A549 (cell line): ENCODE data around the gene MPPED2. TPM values are rescaled to one million over a fixed set of nuclear protein-coding genes. Genes with fewer than 3 reads are reported as not detected.

ENCODE experiments used
- ATAC-seq, 2 experiments: fragments of 200-7000 bp in 1 of 2; fragments of >200 bp in 1 of 2; cut with Nextera tagmentation in 1 of 2; cut with Tn5 transposase in 1 of 2; 3 replicates each; pipeline versions ENCODE4 v1.8.0 to v1.9.1; 2018 to 2020; ENCODE audit warnings: mild to moderate bottlenecking in 1 of 2, moderate library complexity in 1 of 2
- CTCF ChIA-PET: fragments of 300-600 bp; sonication (Branson Sonifier 250); formaldehyde crosslinking; extraction: SDS; loops from one replicate; lab custom pipeline; 2021; ENCODE audit warnings: antibody characterized with exemption, inconsistent platforms; lab: Yijun Ruan, JAX
- POLR2A ChIA-PET: fragments of 350-600 bp; formaldehyde crosslinking; extraction: SDS; loops from one replicate; lab custom pipeline; 2021; ENCODE audit warnings: antibody characterized with exemption, inconsistent platforms; lab: Yijun Ruan, JAX
- DNase-seq, 2 experiments: peaks; one replicate each; pipeline versions ENCODE4 v3.0.0 to v3.0.0-alpha.2; 2011 to 2016; ENCODE audit warnings: low read depth in 1 of 2, low spot score in 1 of 2
- FAIRE-seq: peaks from 2 replicates; lab custom pipeline; 2011; peaks lifted over from hg19 to GRCh38; lab: Jason Lieb, UNC
- H3K27ac ChIP-seq, 2 experiments: fragments of >200 bp; sonication (Bioruptor Twin); formaldehyde crosslinking; 3 replicates each; pipeline ENCODE4 v1.5.1; 2016 to 2017
- H3K4me1 ChIP-seq: fragments of >200 bp; sonication (Bioruptor Twin); formaldehyde crosslinking; 3 replicates; pipeline ENCODE4 v1.6.1; 2016
- H3K4me2 ChIP-seq: fragments of >200 bp; sonication (Bioruptor Twin); formaldehyde crosslinking; 3 replicates; pipeline ENCODE4 v1.6.1; 2016
- H3K4me3 ChIP-seq: fragments of >200 bp; sonication (Bioruptor Twin); formaldehyde crosslinking; 3 replicates; pipeline ENCODE4 v1.5.1; 2016
- H3K9me3 ChIP-seq: fragments of >200 bp; sonication (Bioruptor Twin); formaldehyde crosslinking; 3 replicates; pipeline ENCODE4 v1.6.1; 2016
- BCL3 ChIP-seq: fragments of >200 bp; sonication (Bioruptor Twin); formaldehyde crosslinking; IDR thresholded peaks from 3 replicates; pipeline ENCODE4 v1.6.1; 2016
- BHLHE40 ChIP-seq: IDR thresholded peaks from 2 replicates; pipeline ENCODE4 v1.6.1; 2012; ENCODE audit warnings: low read depth, low read length, inconsistent platforms
- CHD2 ChIP-seq: fragments of 150-350 bp; IDR thresholded peaks from 2 replicates; pipeline ENCODE4 v1.6.1; 2014; ENCODE audit warnings: low read length; ENCODE audit not compliant: partially characterized antibody
- CHD4 ChIP-seq: fragments of 200-600 bp; sonication (generic); IDR thresholded peaks from 2 replicates; pipeline ENCODE4 v1.6.1; 2016; ENCODE audit warnings: antibody characterized with exemption, mild to moderate bottlenecking, borderline replicate concordance
- FOSL2 ChIP-seq, 2 experiments: fragments of 450-650 bp in 1 of 2; fragments of >200 bp in 1 of 2; sonication (Bioruptor Twin) in 1 of 2; formaldehyde crosslinking; IDR thresholded peaks; 2 replicates each; pipeline versions ENCODE4 v1.5.0 to v1.6.1; 2016 to 2020; ENCODE audit warnings: mild to moderate bottlenecking in 1 of 2, moderate library complexity in 1 of 2
- FOXS1 ChIP-seq: fragments of 250-450 bp; sonication (Bioruptor Pico); IDR thresholded peaks from 2 replicates; pipeline ENCODE4 v1.5.0; 2020; ENCODE audit warnings: mild to moderate bottlenecking, moderate library complexity
- HMGXB4 ChIP-seq: fragments of 250-450 bp; sonication (Bioruptor Pico); IDR thresholded peaks from 2 replicates; pipeline ENCODE4 v1.5.0; 2021; ENCODE audit warnings: mild to moderate bottlenecking, moderate library complexity, borderline replicate concordance
- MYC ChIP-seq: IDR thresholded peaks from 2 replicates; pipeline ENCODE4 v1.6.1; 2012; ENCODE audit warnings: mild to moderate bottlenecking, inconsistent platforms, low read length, improper control_type of control experiment, borderline replicate concordance
- NFE2L2 ChIP-seq: fragments of 150-350 bp; conservative IDR thresholded peaks from 2 replicates; pipeline ENCODE4 v1.6.1; 2014; ENCODE audit warnings: low read length
- POLR2A ChIP-seq: IDR thresholded peaks from 2 replicates; pipeline ENCODE4 v1.6.1; 2012; ENCODE audit warnings: mild to moderate bottlenecking, low read length
- RARB ChIP-seq: fragments of 250-450 bp; sonication (Bioruptor Pico); IDR thresholded peaks from 2 replicates; pipeline ENCODE4 v1.8.0; 2021; ENCODE audit warnings: mild to moderate bottlenecking, moderate library complexity
- RNF2 ChIP-seq: fragments of 200-600 bp; sonication (generic); IDR thresholded peaks from 2 replicates; pipeline ENCODE4 v1.6.1; 2016; ENCODE audit warnings: low read depth, mild to moderate bottlenecking, antibody characterized with exemption, moderate library complexity, borderline replicate concordance
- TFCP2L1 ChIP-seq: fragments of 250-450 bp; sonication (Bioruptor Pico); IDR thresholded peaks from 2 replicates; pipeline ENCODE4 v1.5.0; 2021; ENCODE audit warnings: mild to moderate bottlenecking
- TP53 ChIP-seq: fragments of 250-450 bp; sonication (Bioruptor Pico); IDR thresholded peaks from 2 replicates; pipeline ENCODE4 v1.5.0; 2021; ENCODE audit warnings: mild to moderate bottlenecking, moderate library complexity
- ZC3H11A ChIP-seq: fragments of 450-650 bp; IDR thresholded peaks from 2 replicates; pipeline ENCODE4 v1.6.1; 2014; ENCODE audit warnings: antibody characterized with exemption, mild to moderate bottlenecking
- ZSCAN20 ChIP-seq: fragments of 250-450 bp; sonication (Bioruptor Pico); IDR thresholded peaks from 2 replicates; pipeline ENCODE4 v1.8.0; 2022; ENCODE audit warnings: mild to moderate bottlenecking, moderate library complexity
- WGBS: methylation state at CpG from one replicate; pipeline ENCODE4 v1.1.6; 2017; ENCODE audit errors: missing lambda C conversion rate; 5-methylcytosine and 5-hydroxymethylcytosine counted together
- polyA plus RNA-seq, 4 experiments: library from polyadenylated mRNA; depleted of rRNA in 3 of 4; stranded (reverse); fragments of >200 nt; fragmentation: RNase III in 1 of 4; extraction: RNeasy Plus Mini Kit Qiagen cat#74134 plus additional on column Dnase treatment in 1 of 4; gene quantifications; 2 replicates in 3 of 4; 3 replicates in 1 of 4; pipeline ENCODE4 v1.2.3, GENCODE V29; 2011 to 2017
- TF ChIP-seq, protein P1 (sequence below): fragments of 450-650 bp; IDR thresholded peaks from 2 replicates; pipeline ENCODE4 v1.6.1; 2014; ENCODE audit warnings: antibody characterized with exemption
- TF ChIP-seq, protein P2 (sequence below): fragments of >200 bp; sonication (Bioruptor Twin); formaldehyde crosslinking; IDR thresholded peaks from 3 replicates; pipeline ENCODE4 v1.5.1; 2016
- TF ChIP-seq, protein P3 (sequence below): fragments of >200 bp; sonication (Bioruptor Twin); formaldehyde crosslinking; IDR thresholded peaks from 2 replicates; pipeline ENCODE4 v1.6.1; 2016

Gene MPPED2
- polyA plus RNA-seq, 2 of the 4 experiments (the other 2 are of a cell fraction): not detected

DNA sequence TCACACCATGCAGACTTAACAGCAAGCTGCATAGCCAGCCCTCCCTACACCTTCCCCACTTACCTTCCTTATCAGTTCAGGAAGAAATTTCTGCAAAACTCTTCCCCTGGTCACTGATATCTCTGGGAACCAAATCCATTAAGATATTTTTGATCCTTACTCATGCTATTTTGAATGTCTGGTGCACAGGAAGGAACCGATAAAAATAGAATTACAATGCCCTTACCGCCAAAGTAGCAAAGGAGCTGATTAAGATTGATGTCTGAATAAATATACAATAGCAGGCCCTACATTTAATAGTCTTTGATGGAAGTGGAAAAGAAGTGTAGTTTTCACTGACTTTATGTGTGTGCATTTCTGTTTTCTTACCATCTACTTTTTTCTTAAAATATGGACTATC is 117.3 kb downstream of the MPPED2 start:
- no peaks in the 10 kb centered on the region for H3K9me3 ChIP-seq
- H3K4me3 ChIP-seq: no peak overlapping the region
- POLR2A ChIA-PET: no interaction called here
- CTCF ChIA-PET: no interaction called here
- TF ChIP-seq, protein P1, sequence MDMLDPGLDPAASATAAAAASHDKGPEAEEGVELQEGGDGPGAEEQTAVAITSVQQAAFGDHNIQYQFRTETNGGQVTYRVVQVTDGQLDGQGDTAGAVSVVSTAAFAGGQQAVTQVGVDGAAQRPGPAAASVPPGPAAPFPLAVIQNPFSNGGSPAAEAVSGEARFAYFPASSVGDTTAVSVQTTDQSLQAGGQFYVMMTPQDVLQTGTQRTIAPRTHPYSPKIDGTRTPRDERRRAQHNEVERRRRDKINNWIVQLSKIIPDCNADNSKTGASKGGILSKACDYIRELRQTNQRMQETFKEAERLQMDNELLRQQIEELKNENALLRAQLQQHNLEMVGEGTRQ: no peak
- no peak for TF ChIP-seq RNF2
- no peak for TF ChIP-seq BHLHE40
- TF ChIP-seq FOXS1 (CRISPR knock-in tag): no peak
- no peak for TF ChIP-seq BCL3
- no peak for TF ChIP-seq POLR2A
- TF ChIP-seq CHD2: no peak
- no peak for TF ChIP-seq MYC
- TF ChIP-seq TP53 (CRISPR knock-in tag): no peak
- TF ChIP-seq TFCP2L1 (CRISPR knock-in tag): no peak
- ATAC-seq (no peak), DNase-seq (no peak), FAIRE-seq (no peak)
- H3K4me1 ChIP-seq: no peaks in the 10 kb centered on the region
- no peak overlapping the region for H3K27ac ChIP-seq
- H3K4me2 ChIP-seq: no peak overlapping the region
- WGBS: 11% methylated on average over 2 of the region's 2 CpGs

DNA sequence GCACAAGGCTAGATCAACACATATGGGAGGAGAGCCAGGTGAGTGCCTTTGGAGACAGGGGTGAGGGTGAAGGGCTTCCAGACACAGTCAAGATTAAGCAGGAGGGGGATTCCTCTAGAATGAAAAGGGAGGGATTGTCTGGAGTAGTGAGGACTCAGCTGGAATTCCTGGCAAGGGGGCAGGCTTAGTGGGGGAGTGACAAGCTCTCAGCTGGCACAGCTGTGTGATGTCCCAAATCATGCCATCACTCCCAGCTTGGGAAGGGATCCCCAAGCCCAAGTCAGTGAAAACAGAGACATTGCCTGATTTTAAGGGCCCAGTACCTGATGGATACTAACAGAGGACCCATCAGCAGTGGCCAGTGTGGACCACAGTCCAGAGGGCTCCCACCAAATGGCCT is 119.0 kb downstream of the MPPED2 start:
- ATAC-seq (no peak), FAIRE-seq (no peak), DNase-seq (no peak)
- CTCF ChIA-PET: no interaction called here
- H3K4me1 ChIP-seq: no peaks in the 10 kb centered on the region
- H3K27ac ChIP-seq: no peak overlapping the region
- no peaks in the 10 kb centered on the region for H3K9me3 ChIP-seq
- TF ChIP-seq CHD4: no peak
- TF ChIP-seq, protein P2, sequence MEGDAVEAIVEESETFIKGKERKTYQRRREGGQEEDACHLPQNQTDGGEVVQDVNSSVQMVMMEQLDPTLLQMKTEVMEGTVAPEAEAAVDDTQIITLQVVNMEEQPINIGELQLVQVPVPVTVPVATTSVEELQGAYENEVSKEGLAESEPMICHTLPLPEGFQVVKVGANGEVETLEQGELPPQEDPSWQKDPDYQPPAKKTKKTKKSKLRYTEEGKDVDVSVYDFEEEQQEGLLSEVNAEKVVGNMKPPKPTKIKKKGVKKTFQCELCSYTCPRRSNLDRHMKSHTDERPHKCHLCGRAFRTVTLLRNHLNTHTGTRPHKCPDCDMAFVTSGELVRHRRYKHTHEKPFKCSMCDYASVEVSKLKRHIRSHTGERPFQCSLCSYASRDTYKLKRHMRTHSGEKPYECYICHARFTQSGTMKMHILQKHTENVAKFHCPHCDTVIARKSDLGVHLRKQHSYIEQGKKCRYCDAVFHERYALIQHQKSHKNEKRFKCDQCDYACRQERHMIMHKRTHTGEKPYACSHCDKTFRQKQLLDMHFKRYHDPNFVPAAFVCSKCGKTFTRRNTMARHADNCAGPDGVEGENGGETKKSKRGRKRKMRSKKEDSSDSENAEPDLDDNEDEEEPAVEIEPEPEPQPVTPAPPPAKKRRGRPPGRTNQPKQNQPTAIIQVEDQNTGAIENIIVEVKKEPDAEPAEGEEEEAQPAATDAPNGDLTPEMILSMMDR: no peak
- no peak for TF ChIP-seq BCL3
- no peak for TF ChIP-seq FOXS1 (CRISPR knock-in tag)
- TF ChIP-seq ZSCAN20 (CRISPR knock-in tag): no peak
- TF ChIP-seq, protein P3, sequence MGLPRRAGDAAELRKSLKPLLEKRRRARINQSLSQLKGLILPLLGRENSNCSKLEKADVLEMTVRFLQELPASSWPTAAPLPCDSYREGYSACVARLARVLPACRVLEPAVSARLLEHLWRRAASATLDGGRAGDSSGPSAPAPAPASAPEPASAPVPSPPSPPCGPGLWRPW: no peak
- TF ChIP-seq, protein P1: no peak
- no peak for TF ChIP-seq FOSL2 (IDR thresholded peaks at IDR 0.05)
- TF ChIP-seq FOSL2 (CRISPR knock-in tag; IDR thresholded peaks at IDR 0.05): no peak
- no peak for TF ChIP-seq ZC3H11A
- no peak for TF ChIP-seq CHD2
- TF ChIP-seq RARB (CRISPR knock-in tag): no peak
- TF ChIP-seq NFE2L2: no peak
- TF ChIP-seq MYC: no peak
- no peak for TF ChIP-seq HMGXB4 (CRISPR knock-in tag)
- no peak overlapping the region for H3K4me3 ChIP-seq
- POLR2A ChIA-PET: no interaction called here
- no peak overlapping the region for H3K4me2 ChIP-seq
